NCI-H2107 treated with DMSO at 0.1 percent for 48 hours (cell line): ENCODE measurements around the gene SYT5.
"Not testable (repeated sequence)": the region's sequence is repeated elsewhere in the genome, so short reads cannot be mapped to it uniquely, and the experiment has no call there.

Experiments used
- DNase-seq: peaks from one replicate; lab custom pipeline; 2025; ENCODE audit not compliant: unreplicated experiment; lab: John Stamatoyannopoulos, UW

SYT5 gene

DNA sequence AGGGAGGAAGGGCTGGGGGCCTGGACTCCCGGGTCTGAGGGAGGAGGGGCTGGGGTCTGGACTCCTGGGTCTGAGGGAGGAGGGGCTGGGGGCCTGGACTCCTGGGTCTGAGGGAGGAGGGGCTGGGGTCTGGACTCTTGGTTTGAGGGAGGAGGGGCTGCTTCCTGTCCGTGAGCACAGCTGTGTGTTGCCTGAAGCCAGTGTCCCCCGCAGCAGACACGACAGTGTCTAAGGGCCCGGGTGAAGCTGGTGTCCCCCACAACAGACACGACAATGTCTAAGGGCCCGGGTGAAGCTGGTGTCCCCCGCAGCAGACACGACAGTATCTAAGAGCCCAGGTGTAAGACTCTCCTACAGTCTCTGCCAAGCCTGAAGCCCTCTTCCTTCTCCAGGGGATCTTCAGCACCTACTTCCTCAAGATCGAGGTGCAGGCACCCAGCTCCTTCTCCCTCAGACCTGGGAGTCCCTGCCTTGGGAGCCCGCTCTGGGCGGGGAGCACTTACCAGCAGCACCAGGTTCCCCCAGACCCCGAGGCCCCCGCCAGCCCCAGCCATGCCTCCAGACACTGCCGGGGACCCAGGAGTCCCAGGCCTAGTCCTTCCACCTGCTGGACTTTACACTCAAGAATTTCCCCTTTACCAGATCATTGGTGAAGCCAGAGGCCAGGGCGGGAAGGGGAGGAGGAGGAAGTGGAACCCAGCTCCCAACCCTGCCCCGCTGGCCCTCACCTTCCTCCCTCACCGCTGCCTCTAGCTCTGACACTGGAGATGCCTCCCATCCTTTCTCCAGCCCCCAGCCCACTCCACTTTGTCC is 29.0 kb upstream of the SYT5 start, which contains the start of gene PTPRH:
TSS of gene PTPRH (minus strand) at position 622 of the 813 bp plus-strand sequence. CDS start at position 554, 68 bp downstream.
- no peak for DNase-seq

DNA sequence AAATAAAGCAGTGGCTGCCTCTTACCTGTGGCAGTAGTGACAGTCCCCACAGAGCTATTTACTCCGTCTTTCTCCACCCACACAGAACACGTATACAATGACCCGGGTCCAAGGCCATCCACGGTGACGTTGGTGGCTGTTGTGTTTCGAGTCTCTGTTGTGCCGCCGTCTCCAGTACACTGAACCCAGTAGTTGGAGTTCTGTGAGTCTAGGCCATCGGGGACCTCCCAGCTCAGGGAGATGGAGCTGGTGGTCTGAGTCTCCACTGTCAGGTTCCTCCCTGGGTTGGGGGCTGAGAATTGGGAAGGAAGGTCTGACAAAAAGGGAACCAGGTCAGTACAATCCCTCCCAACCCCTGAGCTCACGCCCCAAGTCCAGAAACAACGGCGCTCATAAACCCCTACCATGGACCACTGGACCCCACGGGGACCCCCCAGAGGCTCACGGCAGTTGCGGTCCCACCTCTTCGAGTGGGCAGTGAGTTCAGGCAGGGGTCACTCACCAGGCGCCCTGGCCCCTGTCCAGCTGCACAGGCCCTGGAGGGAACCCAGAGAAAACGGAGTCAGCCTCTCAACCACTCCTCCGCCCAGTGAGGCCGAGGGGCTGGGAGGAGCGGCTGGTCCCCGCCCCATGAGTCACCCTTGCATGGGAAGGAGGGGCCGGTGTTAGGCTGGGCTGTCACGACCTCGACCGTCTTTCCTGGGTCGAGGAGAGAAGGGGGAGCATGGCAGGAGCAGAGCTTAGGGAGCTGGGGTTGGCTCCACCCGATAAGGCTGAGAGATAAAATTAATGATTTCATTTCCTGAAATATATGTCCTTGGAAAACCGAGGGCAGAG is 26.8 kb upstream of the SYT5 start:
- no peak for DNase-seq

DNA sequence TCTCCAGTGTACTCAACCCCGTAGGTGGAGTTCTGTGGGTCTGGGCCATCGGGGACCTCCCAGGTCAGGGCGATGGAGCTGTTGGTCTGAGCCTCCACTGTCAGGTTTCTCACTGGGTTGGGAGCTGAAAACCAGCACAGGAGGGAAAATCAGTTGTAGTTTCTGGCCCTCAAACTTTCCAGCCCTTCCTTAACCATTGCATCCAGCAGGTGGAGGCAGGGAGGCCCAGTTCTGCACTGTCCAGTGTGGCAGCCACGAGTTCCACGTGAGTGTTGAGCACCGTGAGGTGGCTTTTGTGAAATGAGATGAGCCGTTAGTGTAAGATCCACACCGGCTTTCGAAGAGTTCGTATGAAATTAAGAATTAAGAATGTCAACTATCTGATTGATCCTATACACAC is 22.1 kb upstream of the SYT5 start:
- DNase-seq = not testable (repeated sequence)

DNA sequence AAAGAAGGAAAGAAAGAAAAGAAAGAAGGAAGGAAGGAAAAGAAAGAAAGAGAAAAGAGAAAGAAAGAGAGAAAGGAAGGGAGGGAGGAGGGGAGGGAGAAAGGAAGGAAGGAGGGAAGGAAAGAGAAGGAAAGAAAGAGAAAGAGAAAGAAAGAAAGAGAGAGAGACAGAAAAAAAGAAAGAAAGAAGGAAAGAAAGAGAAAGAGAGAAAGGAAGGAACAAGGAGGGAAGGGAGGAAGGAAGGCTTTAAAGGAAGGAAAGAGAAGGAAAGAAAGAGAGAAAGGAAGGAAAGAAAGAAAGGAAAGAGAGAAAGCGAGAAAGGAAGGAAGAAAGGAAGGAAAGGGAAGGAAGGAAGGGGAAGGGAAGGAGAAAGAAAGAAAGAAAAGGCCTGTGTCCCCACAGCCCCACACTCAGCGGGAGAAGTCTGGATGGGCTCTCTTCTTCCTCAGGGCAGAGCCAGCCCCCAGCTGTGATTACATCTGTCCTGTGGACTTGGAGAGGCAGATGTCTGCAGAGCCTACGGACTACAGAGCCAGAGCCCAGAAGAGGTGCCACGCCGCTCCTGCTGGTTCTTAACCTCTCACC is 19.6 kb upstream of the SYT5 start:
- no peak for DNase-seq

DNA sequence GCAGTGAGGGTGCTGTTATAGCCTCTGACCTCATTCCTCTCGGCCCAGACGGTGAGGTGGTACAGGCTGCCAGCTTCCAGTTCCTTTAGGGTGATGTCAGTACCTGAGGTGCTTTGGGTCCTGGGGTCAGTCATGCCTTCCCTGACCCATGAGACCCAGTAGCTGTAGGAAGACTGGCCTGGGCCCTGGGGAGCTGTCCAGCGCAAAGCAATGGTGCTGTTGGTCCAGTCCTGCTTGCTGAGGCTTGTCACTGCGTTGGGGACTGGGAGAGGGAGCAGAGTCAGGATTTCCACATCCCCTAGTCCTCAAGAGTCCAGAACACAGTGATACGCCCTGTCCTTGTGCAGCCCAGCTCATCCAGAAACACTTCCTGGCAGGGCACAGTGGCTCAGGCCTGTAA is 18.6 kb upstream of the SYT5 start:
- DNase-seq = no peak

DNA sequence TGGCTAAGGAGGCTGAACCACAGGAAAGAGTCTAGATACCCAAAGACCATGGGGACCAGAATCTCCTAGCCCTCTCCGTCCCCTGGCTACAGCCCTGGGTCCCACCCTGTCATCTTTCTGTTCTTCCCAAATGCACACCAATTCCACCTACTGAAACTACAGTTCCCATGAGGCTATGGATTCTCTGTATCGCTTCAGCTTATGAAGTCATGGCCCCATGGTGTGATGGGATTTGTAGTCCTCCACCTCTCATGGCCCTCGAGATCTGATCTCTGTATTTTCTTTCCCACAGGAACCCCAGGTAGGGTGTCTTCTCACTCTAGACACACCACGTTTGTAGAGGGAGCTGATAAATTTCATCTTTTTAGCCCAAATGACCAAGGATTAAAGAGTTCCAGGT is 17.4 kb upstream of the SYT5 start:
- no peak for DNase-seq

DNA sequence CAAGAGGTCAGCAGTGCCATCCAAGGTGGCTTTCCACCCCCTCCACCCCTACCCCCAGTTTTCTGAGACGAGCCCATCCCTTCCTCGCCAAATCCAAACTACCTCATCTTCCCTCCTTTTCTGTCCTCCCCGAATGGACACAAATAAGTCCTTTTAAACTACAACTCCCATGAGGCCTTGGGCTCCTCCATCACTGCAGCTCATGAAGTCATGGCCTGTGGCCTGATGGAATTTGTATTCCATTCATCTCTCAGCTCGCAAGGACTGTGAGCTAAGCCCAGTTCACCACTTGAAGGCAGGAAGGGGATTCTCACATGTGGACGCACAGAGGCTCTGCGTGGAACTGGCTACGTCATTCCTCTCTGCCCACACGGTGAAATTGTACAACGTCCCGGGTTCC is 16.7 kb upstream of the SYT5 start:
- no peak for DNase-seq

DNA sequence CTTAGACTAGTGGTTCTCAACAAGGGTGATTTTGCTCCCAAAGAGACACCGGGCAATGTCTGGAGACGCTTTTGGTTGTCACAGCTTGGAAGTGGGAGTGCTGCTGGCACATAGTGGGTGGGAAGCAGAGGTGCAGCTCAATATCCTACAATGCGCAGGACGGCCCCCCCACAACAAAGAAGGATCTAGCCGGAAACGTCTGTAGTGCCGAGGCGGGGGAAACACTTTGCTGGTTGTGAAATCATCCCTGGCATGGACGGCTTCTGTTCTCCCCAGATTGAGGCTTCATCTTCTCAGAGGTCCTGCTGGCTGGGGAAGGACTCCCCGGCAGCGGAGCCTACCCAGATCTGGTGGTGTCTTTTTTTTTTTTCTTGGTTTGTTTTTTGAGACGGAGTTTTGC is 13.4 kb upstream of the SYT5 start:
- DNase-seq = no peak

DNA sequence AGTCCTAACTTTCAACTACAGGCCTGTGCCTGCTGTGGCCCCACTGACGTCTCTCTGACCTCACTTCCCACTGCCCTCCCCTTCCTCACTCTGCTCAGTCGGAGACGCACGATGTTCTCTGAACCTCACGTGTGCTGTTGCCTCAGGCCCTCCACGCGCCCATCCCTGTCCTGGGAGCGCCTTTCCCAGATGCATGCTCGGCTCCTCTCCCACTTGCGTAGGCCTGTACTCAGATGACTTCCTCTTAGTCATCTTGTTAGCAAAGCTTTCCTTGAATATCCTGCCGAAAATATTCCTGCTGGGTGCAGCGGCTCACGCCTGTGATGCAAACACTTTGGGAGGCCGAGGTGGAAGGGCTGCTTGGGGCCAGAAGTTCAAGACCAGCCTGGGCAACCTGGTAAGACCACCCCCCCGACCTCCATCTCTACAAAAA is 9.3 kb upstream of the SYT5 start:
- no peak for DNase-seq

DNA sequence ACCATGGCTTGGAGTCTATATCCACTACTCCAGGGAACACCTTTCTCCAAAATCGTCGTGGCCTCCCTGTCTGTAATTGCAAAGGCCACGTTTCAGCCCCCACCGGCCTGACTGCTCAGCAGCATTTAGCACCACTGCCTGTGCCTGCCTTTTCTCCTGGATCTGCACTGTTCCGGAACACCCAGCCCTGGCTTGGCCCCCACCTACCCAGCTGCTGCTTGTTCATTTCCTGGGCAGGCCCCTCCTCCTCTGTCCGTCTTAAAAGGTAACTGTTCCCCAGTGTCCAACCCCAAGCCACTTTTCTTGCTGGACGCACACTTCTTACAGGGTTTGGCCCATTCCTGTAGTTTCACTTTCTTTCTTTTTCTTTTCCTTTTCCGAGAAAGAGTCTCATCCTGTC is 8.5 kb upstream of the SYT5 start:
- no peak for DNase-seq

DNA sequence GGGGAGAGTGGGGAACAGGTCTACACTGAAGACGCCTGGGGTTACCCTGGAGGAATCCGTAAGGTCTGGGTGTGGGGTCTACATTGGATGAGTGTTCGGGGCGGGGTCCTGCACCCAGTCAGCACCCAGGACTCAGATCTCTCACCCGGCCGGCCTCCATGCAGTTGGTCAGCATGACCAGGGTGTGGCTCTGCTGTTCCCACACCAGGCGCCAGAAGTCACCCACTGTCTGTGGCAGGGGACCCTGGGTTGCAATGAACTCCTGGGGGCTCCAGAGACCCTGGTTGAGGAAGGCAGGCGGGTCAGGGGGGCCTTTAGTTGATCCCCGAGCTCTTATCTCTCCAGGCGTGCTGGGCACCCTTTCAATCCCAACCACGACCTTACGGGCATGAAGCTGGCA is 6.0 kb upstream of the SYT5 start:
- DNase-seq = no peak

DNA sequence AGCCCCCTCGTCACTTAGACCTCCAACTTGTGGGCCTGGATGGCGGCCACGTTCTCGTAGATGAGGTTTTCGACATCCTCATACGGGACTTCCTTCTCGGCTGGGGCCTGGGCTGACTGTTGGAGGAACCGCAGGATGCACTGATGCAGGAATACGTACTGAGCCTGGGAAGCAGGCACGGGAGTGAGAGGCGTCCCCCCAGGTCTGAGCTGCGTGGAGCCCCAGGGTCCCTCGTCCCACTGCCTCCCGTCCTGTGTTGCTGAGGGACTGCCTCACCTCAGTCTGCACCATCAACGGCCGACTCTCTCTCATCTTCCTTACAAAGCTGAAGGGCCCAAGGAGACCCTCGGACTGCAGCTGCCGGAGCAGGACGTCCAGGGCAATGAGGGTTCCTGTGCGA is 1.7 kb upstream of the SYT5 start:
- no peak for DNase-seq

DNA sequence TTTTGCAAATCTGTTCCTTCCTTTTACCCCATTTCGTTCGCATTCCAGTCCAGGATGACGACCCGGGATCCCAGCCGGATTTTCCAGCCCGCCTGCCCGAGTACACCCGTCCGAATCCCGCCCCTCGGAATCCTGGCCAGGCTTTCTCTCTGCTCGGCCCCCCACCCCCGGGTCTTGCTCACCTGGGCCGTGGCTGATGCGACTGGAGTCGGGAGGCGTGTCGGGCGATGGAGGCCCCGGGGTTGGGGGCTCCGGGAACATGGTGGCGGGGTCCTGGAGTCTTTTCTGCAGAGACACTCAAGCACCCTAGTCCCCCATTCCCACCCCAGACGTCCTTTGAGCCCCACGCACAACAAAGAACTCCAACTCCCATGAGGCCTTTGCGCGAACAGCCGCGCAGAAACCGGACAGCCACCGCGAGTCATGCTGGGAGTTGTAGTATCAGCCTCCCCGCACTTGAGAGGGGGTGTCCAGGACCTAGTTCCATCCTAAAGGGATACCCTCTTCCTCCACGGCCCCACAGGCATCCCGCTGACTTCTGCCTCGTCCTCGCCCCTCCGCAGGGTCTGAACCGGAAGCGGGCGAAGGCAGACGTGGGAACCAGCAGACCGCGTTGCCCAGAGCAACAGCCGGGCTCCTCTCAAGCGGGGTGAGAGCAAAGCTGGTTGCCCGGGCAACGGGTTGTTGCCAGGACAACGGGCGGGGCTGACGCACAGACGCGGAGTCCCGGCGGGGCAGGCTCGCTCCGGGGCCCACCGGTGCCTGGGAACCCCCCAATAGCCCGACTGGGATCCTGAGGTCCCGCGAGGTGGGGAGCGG is 1.1 kb downstream of the SYT5 start:
- DNase-seq = peak; percentile 38

DNA sequence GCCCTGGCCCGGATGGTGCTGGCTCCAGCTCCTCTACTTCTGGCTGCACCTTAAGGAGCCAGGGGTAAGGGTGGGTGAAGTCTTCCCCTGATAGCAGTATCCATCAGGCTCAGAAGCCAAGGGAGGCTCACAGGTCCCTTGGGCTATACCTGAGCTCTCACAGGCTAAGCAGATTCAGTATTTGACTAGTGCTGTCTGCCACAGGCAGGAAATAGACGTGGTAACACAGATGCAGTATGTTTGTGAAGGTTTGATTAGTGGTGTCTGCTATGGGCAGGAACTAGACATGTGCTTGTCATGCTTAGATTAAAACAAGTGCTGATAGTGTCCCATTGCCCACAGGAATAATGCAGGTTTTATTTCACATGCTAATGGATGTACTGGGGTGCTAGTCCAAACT is 4.0 kb downstream of the SYT5 start:
- DNase-seq = no peak

DNA sequence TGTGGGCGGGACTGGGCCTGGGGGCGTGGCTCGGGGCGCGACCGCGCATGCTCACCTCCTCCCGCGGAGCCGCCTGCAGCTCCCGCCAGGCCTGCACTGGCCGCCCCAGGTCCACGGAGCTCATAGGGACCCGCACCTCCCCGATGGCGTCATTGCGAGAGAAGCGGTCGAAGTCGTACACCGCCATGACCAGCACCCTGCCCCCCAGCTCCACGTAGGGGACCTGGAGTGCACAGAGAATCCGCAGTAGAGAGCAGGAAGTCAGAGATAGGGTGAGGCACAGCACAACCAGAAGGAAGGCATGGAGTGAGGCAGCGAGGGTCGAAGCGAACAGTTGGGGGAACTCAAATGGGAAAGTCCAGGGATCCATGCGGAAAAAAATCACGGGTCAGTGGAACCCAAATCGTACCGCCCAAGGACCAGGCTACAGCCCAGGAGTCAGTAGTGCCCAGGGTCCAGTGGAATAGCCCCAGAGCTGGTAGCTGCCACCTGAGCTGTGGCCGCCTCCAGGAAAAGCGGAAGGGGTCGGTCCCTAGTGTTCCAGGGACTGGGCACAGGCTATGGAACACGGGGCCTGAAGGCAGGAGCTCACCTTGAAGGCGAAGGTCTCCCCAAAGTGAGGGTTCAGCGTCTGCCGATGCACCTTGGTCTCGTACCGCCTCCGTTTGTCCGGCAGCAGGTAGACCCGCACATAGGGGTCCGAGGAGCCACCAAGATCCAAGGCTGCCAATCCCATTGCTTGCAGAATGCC is 4.8 kb downstream of the SYT5 start:
- no peak for DNase-seq

DNA sequence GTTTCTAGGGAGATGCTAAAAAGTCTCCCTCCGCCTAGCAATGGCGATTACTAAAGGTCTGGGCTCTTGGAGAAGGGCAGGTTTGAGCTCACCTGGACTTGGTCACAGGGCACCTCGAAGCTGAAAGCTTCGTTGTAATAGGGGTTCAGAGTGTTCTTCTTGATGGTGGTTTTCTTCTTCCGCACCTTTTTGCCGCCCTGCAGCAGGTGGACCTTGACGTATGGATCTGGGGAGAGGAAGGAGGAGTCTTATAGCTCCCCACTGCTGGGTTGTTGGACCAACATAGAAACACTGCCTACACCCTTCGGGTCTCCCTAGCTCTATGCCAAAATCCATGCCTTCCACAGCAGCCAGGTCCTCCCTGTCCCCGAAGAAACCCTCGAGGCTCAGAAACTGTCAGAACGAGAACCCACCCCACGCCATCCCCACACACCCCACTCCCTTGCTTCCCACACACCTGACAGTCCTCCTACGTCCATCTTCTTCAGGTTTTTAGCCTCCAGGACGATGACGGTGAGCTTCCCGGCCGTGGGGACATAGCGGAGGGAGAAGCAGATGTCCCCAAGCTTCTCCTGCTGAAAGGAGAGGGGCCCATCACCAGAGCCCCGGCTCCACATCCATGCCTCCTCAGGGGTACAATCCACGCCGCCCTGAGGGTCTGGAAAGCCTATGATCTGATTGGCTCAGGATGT is 5.5 kb downstream of the SYT5 start:
- DNase-seq = no peak

DNA sequence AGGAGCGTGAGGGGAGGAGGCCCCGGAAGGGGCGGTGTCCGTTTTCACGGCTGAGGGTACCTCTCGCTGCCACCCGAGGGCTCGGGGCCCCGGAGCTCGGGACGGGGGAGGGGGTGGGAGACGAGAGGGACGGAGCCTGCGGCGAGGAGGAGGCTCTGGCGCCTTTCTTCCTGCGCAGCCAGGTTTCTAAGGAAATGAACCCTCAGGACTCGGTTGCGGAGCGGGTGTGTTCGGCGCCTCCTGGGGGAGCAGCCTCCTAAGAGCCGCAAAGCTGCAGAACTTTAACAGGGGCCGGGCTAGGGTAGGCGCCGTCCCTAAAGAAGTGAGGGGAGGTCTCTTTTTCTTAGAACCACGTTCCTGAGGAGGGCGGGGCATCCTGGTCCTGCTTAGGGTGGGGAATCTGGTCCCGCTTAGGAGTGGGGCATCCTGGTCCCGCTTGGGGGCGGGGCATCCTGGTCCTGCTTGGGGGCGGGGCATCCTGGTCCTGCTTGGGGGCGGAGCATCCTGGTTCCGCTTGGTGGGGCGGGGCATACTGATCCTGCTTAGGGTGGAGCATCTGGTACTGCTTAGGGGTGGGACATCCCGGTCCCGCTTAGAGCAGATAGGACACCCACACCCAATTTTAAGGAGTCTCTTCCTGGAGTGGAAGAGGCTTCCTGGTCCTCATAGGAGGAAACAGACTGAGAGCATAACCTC is 6.2 kb downstream of the SYT5 start:
- no peak for DNase-seq

DNA sequence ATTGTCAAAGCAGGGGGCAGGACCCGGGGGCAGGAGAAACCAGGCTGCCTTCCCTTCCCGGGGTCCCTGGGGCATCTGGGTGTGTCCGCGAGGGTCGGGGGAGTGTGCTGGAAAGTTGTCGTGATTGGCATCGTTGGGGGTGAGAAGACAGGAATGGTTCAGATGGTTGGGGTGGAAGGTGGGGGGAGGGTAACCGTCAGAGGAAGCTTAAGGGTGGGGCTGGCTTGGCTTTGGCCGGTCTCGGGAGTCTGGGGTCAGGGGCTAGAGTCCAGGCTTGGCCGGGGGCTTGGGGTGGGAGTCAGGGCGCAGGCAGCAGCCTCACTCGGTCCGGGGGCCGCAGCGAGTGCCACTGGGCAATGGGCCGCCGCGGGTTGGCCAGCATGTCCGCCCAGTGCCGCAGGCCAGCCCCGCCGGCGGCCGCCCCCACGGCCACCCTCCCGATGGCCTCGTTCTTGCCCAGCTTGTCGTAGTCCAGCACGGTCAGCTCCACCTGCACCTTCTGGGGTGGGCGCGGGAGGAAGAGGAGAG is 6.8 kb downstream of the SYT5 start:
- no peak for DNase-seq

DNA sequence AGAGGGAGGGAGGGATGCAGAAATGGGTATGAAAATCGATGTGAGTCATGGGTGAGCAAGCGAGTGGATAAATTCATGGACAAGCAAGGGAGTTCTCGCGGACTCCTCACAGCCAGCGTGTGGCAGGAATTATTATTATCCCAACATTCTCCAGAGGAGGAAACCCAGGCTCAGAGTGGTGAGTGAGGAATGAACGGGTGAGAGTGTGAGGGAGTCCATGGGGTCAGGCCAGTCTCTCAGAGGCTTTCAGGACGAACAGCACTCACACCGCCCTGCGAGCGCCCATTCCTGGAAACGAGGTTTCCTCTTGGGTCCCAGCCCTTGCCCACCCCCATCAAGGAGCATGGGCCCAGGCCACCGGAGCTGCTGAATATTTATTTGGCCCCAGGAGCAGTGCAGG is 7.3 kb downstream of the SYT5 start:
- DNase-seq = no peak
